Islet of Langerhans (tissue), 1 donor: ENCODE measurements around the gene ANKRD33.

Source experiments
- FAIRE-seq: peaks from one replicate; lab custom pipeline; 2011; peaks lifted over from hg19 to GRCh38; lab: Jason Lieb, UNC

Gene ANKRD33

DNA sequence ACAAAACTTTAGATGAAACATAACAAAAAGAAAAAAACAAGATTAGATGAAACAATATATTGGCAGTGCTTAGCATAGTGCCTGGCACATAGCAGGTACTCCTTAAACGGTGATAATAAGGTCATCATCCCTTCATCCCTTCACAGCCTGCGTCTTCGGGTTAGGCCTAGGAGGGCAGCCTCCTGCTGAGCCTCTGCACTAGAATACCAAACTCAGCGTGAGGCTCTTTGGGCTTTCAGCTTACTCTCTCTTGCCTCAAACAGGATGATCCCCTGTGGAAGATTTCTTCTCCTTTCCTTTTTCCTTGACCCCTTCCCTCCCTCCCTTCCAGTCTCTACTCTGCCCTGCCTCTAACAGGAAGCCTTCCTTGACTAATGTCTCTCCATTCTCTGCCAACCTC lies 25.0 kb upstream of the ANKRD33 start:
- no peak for FAIRE-seq

DNA sequence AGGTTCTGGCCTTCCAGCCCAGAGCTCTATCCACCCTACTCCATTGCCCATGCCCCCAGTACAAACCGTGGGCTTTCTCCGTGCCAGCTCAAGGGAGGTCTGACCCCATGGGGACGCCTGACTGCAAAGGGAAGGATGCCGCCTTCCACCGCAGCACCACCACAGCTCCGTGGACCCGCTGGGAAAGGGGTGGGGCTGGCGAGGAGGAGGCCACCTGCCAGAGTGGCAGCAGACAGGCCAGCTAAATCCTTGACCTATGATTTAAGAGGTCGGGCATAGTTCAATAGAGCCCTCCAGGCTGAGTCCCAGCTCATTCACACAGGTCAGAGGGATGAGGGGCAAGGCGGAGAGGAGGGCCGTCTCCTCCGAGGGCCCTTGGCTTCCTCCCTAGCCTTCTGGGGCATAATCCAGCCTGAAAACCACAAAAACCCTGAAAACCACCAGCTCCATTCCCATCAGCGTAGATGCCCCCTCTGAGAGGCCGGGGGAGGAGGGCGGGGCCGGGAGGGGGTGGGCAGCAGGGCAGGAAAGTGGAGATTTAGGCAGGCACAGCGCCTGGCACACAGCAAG lies 24.5 kb upstream of the ANKRD33 start:
- FAIRE-seq = no peak

DNA sequence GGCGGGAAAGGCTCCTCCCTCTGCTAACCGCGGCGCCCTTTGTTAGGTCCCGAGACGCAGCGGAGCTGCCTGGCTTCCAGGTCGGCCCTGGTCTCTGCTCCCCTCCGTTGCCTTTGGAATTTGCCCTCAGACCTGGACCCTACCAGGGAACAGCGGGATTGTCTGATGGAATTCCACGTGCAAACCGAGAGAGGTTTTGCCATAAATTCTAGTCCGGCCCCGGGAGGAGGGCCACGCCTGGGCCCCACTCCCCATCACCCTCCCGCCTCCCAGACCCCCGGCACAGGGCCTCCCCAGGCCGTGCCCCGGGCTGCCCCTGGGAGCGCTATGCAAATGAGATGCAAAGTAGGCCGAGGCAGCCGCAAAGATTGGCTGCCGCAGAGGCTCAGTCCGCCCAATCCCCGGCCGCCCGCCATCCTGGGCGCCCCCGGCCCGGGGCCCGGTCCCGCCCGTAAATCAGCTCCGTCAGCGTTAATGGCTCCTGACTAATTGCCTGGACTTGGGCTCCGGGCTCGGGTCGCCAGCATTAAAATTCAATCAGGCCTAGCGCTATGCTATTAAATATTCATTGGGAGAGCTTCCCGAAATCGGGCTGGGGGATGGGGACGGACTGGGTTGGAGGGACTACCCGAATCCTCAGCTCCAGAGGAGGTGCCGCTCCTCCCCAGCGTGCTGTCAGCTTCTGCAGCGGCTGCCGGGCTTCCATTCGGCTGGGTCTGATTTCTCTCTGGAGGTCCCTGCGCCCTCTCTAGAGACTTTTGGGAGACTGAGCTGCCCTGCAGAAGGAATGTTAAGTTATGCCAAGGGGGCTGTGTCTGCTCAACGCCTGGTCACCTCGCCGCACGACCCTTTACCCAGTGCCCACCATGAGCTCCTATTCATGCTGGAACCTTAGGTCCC lies 23.7 kb upstream of the ANKRD33 start:
- FAIRE-seq = no peak

DNA sequence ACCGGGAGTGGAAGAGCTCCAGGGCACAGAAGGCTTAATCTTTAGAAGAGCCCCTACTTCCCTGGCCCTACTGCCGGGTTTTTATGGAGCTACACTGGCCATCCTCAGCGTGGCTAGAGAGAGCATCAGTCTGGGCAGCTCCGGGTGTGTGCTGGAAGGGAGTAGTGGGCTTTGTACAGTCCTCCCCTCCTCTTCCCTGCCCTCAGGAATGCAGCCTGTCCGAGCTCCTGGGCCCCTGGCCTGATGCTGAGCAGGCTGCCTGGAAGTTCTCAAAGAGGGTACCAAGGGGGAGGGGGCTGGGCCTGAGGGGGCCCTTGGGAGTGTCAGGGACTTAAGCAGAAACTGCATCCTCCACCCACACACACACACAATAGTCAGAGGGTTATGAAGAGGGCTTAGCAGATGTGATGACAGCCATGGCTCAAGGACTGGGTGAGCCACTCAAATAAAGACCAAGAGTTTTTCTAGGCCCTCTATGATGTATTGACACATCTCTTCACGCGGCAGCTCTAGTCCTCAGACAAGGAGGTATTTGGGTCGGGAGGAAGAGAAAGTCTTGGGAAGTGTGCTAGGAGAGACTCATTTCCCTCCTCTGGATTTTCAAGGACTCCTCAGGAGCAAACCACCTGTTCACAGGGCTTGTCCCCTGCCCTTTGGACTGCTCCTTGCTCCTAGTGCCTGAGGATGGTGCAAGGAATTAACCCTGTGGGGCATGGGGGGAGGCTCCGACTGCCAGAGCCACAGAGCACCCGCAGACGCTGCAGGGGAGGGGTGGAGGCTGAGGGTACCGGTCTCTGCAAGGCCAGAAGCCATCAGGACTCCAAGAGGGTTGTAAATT lies 22.9 kb upstream of the ANKRD33 start:
- FAIRE-seq = no peak

DNA sequence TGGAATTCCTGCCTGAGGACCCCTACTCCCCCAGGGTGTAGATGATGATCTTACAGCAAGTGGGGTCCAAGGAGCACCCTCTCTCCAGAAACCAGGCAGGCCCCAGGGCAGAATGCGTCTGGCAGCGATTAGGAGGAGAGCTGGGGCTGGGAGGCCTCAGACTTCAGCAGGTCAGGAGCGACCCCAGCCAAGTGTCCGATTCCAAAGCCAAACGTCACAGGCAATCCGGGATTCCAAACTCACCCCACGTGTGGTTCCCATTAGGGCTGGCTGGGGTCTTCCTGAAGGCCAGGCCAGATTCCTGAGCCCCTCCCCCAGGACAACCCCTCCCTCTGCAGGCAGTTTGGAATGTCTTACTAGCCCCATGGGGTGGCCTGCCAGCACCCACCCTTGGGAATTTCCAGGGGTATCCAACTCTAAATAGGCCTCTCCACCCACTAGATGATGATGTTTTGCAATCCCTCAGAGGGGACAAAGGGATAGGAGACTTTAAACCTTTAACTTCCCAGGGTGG lies 22.1 kb upstream of the ANKRD33 start:
- no peak for FAIRE-seq

DNA sequence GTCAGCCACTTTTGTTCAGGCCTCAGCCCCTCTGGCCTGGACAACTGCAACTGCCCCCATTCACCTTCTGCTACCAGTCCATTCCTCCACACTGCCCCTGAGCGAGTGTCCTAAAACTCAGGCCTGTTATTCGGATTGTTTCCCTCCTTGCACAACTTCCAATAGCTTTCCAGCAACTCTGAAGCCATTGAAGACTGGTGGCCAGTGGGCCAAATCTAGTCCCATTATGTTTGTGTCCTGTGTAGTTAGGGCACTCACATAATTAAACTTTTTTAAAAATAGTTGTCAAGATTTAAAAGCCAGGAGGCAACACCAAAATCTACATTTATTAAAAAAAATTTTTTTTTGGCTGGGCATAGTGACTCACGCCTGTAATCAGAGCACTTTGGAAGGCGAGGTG lies 21.6 kb upstream of the ANKRD33 start:
- FAIRE-seq = no peak

DNA sequence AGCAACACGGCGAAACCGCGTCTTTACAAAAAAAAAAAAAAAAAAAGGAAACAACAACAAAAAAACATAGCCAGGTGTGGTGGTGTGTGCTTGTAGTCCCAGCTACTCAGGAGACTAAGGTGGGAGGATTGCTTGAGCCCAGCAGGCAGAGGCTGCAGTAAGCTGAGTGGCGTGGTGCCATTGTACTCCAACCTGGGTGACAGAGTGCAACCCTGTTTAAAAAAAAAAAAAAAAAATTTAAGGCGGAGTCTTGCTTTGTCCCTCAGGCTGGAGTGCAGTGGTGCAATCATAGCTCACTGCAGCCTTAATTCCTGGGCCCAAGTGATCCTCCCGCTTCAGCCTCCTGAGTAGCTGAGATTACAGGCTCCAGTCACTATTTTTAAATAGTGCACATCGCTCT lies 21.1 kb upstream of the ANKRD33 start:
- no peak for FAIRE-seq

DNA sequence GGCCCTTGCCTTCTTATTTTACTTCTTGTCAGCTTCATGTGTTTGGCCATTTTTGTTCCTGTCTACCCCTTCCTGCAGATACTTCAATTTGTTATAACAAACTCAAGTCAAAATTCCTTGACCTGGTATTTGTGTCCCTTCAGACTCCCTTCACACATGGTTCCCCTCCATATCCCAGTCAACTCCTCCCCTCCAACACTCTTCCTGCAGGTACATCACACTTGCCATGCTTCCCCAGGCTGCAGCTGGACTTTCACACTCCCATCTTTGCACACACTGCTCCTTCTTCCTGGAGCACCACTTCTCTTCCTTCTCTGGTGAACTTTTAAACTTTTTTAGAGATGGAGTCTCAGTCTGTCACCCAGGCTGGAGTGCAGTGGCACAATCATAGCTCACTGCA lies 20.5 kb upstream of the ANKRD33 start:
- no peak for FAIRE-seq

DNA sequence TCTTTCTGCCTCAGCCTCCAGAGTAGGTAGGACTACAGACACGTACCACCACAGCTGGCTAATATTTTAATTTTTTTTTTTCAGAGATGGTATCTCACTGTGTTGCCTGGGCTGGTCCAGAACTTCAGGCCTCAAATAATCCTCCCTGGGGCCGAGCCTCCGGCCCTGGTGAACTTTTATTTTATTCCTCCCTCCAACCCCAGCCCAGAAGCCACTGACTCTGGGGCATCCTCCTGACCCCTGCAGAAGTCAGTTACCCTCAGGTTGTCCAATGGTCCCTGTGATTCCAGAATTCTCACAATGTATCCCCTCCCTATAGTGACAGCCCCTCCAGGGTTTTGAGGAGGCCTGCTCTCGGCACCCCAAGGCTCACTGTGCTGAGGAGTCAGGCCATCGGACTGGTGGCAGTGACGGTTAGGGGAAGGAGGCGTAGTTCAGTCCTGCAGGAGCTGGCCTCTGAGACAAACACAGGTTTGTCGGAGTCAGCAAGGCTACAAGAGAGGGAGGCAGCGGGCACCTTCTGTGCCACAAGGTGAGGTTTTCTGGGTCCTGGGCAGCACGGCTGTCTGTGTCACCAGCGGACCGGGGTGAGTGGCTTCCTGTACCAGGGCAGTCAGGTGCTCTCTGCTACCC lies 20.0 kb upstream of the ANKRD33 start:
- FAIRE-seq = no peak

DNA sequence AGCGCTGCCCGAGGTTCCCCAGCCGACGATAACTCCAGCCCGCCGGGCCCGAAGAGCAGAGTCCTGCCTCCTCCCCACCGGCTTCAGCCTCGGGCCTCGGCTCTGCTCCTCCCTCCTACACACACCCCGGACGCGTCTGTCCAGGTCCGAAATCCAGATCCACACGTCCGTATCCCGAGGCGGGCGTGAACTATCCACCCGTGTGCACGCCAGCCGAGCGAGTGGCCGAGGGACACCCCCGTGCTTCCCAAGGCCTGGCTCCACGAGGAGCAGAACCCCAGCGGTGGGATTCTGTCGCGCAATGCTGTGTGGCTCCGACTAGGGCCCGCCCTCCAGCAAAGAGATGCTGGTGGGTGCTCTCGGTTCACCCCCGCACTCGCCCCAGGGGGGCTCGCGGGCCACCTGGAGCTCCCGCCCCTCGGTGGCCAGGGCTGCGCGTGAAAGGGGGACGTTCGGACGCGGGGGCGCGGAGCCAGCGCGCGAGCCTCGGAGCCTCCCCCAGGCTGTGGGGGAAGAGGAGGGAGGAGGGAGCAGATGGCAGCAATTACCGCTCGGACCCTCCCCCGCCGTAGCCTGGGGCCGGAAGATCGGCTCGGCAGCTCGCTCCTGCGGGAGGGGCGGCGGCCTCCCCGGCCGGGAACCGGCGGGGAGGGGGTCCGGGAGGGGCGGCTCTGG lies 18.9 kb upstream of the ANKRD33 start:
- no peak for FAIRE-seq

DNA sequence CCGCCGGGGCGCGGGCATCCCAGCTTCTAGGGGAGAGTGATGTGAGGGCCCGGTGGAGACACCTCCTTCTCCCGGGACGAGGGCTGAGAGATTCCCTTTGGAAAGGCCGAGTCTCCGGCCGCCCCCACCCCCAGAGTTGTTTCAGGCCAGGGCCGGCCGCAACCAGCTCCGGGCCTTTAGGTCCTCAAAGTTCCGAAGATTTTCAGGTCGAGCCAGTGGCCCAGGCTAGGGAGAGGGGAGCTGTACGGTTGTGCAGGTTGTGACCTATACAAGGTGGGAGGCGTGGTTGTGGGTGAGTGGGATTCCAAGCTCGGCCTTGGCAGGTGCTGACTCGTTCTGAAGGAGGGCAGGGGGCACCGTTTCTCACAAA lies 18.4 kb upstream of the ANKRD33 start:
- no peak for FAIRE-seq

DNA sequence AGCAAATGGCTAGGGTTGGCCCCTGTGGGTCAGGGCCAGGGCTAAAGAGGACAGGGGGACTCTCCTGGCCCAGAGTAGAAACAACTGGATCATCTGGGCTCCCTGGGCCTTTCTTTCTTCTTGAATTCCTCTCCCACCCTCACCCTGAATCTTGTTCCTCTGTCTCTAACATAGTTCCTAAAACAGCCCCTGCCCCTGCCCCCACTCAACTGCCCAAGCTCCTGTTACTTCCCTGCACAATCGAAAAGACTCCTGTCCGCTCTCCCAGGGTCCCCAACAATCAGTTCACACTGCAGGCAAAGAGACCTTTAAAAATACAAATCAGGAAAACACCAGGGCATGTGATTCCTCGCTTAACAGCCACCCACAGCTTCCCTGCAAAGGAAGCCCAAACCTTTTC lies 18.0 kb upstream of the ANKRD33 start:
- FAIRE-seq = no peak

DNA sequence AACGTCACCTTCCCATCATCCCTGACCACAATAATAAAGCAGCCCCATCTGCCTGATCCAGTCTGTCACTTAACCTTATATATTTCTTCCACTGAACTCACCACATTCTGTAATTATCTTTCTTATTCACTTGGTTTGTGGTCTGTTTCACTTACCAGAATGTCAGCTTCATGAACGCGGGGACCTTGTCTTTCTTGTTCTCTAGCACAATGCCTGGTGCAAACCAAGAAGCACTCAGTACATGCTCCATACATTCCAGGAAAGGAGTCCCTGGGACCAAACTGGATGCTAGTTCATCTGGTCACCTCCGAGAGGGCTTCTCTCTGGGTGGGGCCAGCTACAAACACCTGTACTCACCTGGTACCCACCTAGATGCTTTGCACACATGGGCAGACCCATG lies 17.4 kb upstream of the ANKRD33 start:
- FAIRE-seq = no peak

DNA sequence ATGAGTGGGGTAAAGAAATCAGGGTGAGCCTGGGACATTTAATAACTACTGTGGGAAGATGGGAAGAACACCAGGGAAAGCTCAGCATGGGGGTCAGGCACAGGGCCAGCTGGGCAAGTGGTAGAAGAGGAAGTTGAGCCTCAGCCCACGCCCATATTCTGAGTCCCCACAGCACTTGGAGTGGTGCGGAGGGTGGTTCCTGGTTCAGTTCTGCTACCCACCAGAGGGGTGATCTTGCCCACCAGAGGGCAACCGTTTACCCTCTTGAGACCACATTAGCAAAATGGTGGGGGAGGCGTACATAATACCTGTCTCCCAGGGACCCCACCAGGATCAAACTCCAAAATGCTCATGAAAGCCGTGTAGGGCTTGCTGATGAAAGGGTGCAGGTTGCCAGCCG lies 16.8 kb upstream of the ANKRD33 start:
- no peak for FAIRE-seq

DNA sequence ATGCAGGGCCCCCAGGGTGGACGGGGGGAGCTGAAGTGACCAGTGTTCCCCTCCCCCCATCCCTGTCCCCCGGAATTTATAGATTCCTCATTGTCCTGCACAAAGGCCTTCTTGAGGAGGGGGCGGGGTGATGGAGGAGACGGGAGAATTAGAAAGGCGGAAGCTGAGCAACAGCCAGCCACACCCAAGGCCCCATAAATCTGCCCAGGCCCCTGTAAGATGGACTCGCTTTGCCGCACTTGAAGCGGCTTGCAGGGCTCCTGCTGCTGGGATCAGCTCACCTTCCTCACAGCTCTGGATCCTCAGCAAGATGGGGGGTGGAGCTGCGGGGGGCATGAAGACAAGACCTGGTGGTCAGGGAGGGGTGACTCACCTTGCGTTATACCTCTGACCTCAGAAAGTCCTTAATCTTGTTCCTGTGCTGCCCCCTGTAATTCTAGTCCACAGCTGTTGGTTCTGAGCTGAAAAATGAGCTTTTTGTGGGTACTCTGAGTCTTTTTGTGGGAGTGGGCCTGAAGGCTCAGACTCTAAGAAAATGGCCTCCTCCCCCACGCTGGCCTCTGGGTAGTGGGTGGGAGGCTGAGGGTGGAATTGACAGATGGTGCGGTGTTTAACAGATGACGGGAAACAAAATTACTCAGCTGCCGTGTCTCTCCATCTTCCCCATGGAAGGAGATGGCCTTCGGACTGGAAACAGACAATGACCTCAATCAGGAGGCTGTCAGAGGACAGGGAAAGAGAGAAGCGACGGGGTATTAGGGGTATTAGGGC lies 15.8 kb upstream of the ANKRD33 start:
- no peak for FAIRE-seq

DNA sequence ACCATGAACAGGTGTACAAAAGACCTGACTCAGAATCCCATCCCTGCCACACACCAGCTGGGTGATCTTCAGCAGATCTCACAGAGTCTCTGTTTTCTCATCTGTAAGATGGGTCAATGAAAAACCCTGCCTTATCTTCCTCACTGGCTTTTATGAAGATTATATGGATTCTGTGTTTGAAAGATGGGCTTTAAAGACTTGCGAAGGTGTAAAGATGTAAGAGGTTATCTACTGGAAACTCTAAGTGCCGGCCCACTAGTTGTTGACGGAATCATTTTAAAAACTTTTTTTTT lies 15.3 kb upstream of the ANKRD33 start:
- FAIRE-seq = no peak

DNA sequence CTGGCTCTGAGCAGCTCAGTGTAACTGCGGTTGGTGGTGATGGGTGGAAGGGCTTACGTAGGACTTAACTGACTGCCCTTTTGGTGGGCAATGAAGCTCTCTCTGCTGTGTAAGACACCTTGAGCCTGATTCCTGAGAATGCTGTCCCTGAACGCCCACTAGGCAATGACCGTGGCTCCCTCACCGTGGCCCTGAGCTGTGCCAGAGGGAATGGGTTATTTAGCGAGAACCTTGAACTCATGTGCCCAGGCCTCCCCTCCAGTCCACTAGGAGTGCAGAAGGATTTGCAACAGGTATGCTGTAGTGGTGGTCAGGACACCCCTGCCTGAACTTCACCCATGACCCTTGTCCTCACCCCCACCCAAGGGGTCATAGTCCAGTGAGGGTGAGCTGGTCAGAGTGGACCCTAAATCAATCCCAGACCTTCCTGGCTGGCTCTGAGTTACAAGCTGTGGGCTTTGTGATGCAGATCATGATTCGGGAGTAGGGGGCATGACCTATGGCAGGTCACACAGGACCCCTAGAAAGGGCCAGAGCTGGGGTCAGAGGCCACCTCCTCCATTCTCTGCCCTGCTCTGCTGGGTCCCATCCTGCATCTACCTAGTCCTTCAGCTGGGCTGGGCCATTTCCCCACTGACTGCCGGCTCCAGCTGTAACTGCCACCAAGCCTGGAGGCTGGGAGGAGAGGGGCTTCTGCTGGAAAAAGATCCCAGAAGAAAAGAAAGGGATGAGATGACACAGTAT lies 14.5 kb upstream of the ANKRD33 start:
- FAIRE-seq = no peak

DNA sequence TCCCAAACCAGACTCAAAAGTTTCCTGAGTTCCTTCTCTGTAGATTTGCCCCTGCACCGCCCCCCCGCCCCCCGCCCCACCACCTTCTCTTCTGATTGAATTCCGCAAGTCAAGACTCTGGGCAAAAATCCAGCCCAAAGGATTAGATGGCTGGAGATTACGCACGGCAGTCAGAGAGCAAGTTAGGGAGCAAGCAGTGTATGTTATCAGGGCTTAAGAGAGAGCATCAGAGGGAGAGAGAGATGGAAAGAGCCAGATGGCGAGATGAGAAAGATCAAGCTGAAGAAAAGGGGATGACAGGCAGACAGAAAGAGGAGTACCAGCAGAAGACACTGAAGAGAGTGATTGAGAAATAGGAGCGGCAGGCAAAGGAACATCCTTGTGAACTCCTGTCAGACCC lies 13.9 kb upstream of the ANKRD33 start:
- FAIRE-seq = no peak

DNA sequence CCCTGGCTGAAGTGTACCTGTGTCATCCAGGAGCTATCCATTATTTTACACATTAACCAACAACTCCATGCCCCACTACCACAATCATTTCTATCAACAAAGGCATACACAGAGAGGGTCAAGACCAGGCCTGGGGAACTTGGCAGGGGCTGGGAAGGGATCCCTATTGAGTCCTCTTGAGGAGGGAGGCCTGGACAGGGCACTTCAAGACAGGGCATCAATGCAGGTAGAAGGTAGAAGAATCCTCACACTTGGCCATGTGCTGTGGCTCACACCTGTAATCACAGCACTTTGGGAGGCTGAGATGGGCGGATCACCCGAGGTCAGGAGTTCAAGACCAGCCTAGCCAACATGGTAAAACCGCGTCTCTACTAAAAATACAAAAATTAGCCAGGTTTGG lies 13.4 kb upstream of the ANKRD33 start:
- no peak for FAIRE-seq

DNA sequence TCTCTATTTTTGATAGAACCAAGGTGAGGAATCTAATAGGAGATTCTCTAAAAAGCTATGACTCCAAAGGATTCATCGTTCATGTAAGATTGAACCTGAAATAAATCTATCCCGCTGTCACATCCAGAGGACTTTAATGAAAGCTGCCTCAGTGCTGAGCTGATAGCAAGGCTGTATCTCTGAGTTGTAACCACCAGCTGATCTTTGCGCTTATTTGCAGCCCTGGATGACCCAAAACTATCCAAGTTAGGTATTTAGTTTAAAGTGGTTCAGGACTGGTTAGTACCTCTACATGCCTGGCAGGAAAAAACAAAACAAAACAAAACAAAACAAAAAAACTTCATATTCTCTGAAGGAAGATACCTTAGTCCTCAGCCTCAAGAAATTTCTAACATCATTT lies 8.8 kb upstream of the ANKRD33 start:
- FAIRE-seq = no peak

DNA sequence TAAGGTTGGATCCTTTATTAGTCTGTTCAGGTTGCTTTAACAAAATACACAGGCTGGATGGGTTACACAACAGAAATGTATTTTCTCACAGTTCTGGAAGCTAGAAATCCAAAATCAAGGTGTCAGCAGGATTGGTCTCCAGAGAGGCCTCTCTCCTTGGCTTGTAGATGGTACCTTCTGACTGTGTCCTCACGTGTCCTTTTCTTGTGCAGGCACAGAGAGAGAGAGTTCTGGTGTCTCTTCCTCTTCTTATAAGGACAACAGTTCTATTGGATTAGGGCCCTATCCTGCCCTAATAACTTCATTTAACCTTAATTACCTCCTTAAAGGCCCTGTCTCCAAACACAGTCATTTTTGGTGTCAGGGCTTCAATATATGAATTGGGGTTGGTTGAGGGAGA lies 4.6 kb upstream of the ANKRD33 start:
- no peak for FAIRE-seq
